OCI-LY7 (cell line): ENCODE results near the gene KRTAP9-2.
"Not testable (repeated sequence)": the region's sequence is repeated elsewhere in the genome, so short reads cannot be mapped to it uniquely, and the experiment has no call there.

Experiments used
- EZH2phosphoT487 ChIP-seq: fragments of 200-600 bp; sonication (generic); IDR thresholded peaks from 2 replicates; pipeline ENCODE4 v1.6.1; 2018; ENCODE audit warnings: low read depth, borderline replicate concordance, mild to moderate bottlenecking, mixed run types, antibody characterized with exemption, low read length, moderate library complexity, mixed read lengths
- TF ChIP-seq, protein P1 (sequence below): fragments of 200-600 bp; sonication (generic); conservative IDR thresholded peaks from 2 replicates; pipeline ENCODE4 v1.5.1; 2014; ENCODE audit warnings: mild to moderate bottlenecking, antibody characterized with exemption, low read length, moderate library complexity, mixed read lengths

DNA sequence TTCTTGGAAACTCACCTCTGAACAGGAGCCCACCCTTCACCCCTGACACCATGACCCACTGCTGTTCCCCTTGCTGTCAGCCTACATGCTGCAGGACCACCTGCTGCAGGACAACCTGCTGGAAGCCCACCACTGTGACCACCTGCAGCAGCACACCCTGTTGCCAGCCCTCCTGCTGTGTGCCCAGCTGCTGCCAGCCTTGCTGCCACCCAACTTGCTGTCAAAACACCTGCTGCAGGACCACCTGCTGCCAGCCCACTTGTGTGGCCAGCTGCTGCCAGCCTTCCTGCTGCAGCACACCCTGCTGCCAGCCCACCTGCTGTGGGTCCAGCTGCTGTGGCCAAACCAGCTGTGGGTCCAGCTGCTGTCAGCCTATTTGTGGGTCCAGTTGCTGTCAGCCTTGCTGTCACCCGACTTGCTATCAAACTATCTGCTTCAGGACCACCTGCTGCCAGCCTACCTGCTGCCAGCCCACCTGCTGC is 36.6 kb upstream of the KRTAP9-2 start, which contains the start of gene KRTAP9-1:
- TF ChIP-seq, protein P1, sequence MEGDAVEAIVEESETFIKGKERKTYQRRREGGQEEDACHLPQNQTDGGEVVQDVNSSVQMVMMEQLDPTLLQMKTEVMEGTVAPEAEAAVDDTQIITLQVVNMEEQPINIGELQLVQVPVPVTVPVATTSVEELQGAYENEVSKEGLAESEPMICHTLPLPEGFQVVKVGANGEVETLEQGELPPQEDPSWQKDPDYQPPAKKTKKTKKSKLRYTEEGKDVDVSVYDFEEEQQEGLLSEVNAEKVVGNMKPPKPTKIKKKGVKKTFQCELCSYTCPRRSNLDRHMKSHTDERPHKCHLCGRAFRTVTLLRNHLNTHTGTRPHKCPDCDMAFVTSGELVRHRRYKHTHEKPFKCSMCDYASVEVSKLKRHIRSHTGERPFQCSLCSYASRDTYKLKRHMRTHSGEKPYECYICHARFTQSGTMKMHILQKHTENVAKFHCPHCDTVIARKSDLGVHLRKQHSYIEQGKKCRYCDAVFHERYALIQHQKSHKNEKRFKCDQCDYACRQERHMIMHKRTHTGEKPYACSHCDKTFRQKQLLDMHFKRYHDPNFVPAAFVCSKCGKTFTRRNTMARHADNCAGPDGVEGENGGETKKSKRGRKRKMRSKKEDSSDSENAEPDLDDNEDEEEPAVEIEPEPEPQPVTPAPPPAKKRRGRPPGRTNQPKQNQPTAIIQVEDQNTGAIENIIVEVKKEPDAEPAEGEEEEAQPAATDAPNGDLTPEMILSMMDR, result not testable (repeated sequence)
- TF ChIP-seq EZH2phosphoT487, result not testable (repeated sequence)
